HK-2 (cell line): ENCODE results near the gene ZFP92.

Experiments
- DNase-seq: peaks from one replicate; pipeline ENCODE4 v3.0.0-alpha.2; 2018; ENCODE audit not compliant: unreplicated experiment

The ZFP92 gene

GRCh38 chrX:153408871-153409351 lies 2.4 kb upstream of the ZFP92 start:
- no peak for DNase-seq

GRCh38 chrX:153409414-153410101 lies 1.7 kb upstream of the ZFP92 start:
- DNase-seq, result no peak

GRCh38 chrX:153410373-153410772 lies 899 bp upstream of the ZFP92 start:
- DNase-seq, result no peak

- no peak for DNase-seq
Measured at GRCh38 chrX:153410888-153411254, 401 bp upstream of the ZFP92 start.

- DNase-seq, result no peak
Measured at GRCh38 chrX:153411988-153412574, 809 bp downstream of the ZFP92 start.

- no peak for DNase-seq
Measured at GRCh38 chrX:153412746-153413720, 1.8 kb downstream of the ZFP92 start.

- no peak for DNase-seq
Measured at GRCh38 chrX:153413731-153414130, 2.5 kb downstream of the ZFP92 start.

- no peak for DNase-seq
Measured at GRCh38 chrX:153414856-153415510, 3.7 kb downstream of the ZFP92 start.

GRCh38 chrX:153416781-153417450 lies 5.6 kb downstream of the ZFP92 start:
- no peak for DNase-seq

GRCh38 chrX:153417637-153418036 lies 6.4 kb downstream of the ZFP92 start:
- no peak for DNase-seq

- DNase-seq, result no peak
Measured at GRCh38 chrX:153420851-153421599, 9.8 kb downstream of the ZFP92 start.

- no peak for DNase-seq
Measured at GRCh38 chrX:153421856-153422255, 10.6 kb downstream of the ZFP92 start.

- DNase-seq, result no peak
Measured at GRCh38 chrX:153423652-153424051, 12.4 kb downstream of the ZFP92 start.

GRCh38 chrX:153426204-153426603 lies 14.9 kb downstream of the ZFP92 start:
- no peak for DNase-seq

GRCh38 chrX:153430796-153431195 lies 19.5 kb downstream of the ZFP92 start:
- no peak for DNase-seq

GRCh38 chrX:153433161-153433680 lies 21.9 kb downstream of the ZFP92 start:
- DNase-seq, result no peak

- DNase-seq, result no peak
Measured at GRCh38 chrX:153433781-153434285, 22.6 kb downstream of the ZFP92 start.

- no peak for DNase-seq
Measured at GRCh38 chrX:153434801-153435200, 23.5 kb downstream of the ZFP92 start.

GRCh38 chrX:153435845-153436244 lies 24.6 kb downstream of the ZFP92 start:
- DNase-seq, result no peak

- no peak for DNase-seq
Measured at GRCh38 chrX:153438532-153438931, 27.3 kb downstream of the ZFP92 start.
